A549 (cell line): Measurements from ENCODE around the gene PTPN13.

ENCODE experiments used
- CBX2 ChIP-seq: fragments of 200-600 bp; sonication (generic); IDR thresholded peaks from 2 replicates; pipeline ENCODE4 v1.6.1; 2016; ENCODE audit warnings: low read depth, mild to moderate bottlenecking, borderline replicate concordance
- EP300 ChIP-seq, 2 experiments: fragments of >200 bp; sonication (Bioruptor Twin); formaldehyde crosslinking; IDR thresholded peaks; 2 replicates in 1 of 2; 3 replicates in 1 of 2; pipeline ENCODE4 v1.6.1; 2016 to 2017
- FOXS1 ChIP-seq: fragments of 250-450 bp; sonication (Bioruptor Pico); IDR thresholded peaks from 2 replicates; pipeline ENCODE4 v1.5.0; 2020; ENCODE audit warnings: mild to moderate bottlenecking, moderate library complexity
- HDAC2 ChIP-seq: fragments of 200-600 bp; sonication (generic); IDR thresholded peaks from 2 replicates; pipeline ENCODE4 v1.6.1; 2016
- MAZ ChIP-seq: fragments of 150-350 bp; IDR thresholded peaks from 2 replicates; pipeline ENCODE4 v1.6.1; 2014; ENCODE audit warnings: antibody characterized with exemption, low read depth, low read length, borderline replicate concordance
- POLR2A ChIP-seq: IDR thresholded peaks from 2 replicates; pipeline ENCODE4 v1.6.1; 2012; ENCODE audit warnings: mild to moderate bottlenecking, low read length
- RAD21 ChIP-seq, 2 experiments: fragments of >200 bp in 1 of 2; sonication (Bioruptor Twin) in 1 of 2; formaldehyde crosslinking in 1 of 2; IDR thresholded peaks in 1 of 2; conservative IDR thresholded peaks in 1 of 2; 2 replicates in 1 of 2; 3 replicates in 1 of 2; pipeline ENCODE4 v1.6.1; 2012 to 2018; ENCODE audit warnings: inconsistent platforms in 1 of 2
- RFX5 ChIP-seq: fragments of 450-650 bp; IDR thresholded peaks from 2 replicates; pipeline ENCODE4 v1.7.1; 2014; ENCODE audit warnings: antibody characterized with exemption, mild to moderate bottlenecking, moderate library complexity
- SMC3 ChIP-seq: fragments of >200 bp; sonication (Bioruptor Twin); formaldehyde crosslinking; IDR thresholded peaks from 3 replicates; pipeline ENCODE4 v1.6.1; 2018; ENCODE audit warnings: inconsistent platforms
- TF ChIP-seq, protein P1 (sequence below): fragments of >200 bp; sonication (Bioruptor Twin); formaldehyde crosslinking; IDR thresholded peaks from 3 replicates; pipeline ENCODE4 v1.5.1; 2016
- TF ChIP-seq, protein P2 (sequence below): fragments of 200-600 bp; sonication (generic); IDR thresholded peaks from 2 replicates; pipeline ENCODE4 v1.6.1; 2016; ENCODE audit warnings: antibody characterized with exemption, mild to moderate bottlenecking, moderate library complexity
- TF ChIP-seq, protein P3 (sequence below): IDR thresholded peaks from 2 replicates; pipeline ENCODE4 v1.6.1; 2012; ENCODE audit warnings: low read depth, borderline replicate concordance

DNA sequence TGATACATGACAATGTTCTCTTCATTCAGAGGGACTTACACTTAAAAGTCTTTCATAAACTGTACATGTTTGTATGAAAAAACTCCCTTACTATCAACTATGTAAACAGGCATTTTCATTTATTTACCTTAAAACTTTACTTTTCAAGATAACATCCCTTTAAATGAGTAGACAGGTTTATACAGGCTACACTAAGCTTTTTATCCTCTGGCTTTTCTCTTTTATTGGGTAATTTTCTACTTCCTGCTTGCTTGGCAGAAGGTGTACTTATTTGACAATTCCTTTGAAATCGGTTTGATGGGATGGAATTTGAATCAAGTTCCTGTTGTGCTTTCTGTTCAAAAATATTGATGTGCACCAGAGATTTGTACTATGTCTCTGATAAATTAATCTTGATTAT lies 81.4 kb downstream of the PTPN13 start:
- TF ChIP-seq EP300 (IDR thresholded peaks at IDR 0.05) (no peak), CBX2 (no peak), HDAC2 (no peak), RAD21 (conservative IDR thresholded peaks at IDR 0.05 in 1 of 2, IDR thresholded peaks at IDR 0.05 in 1 of 2) (no peak), POLR2A (no peak), MAZ (no peak), SMC3 (no peak), FOXS1 (no peak), RFX5 (no peak)
- TF ChIP-seq, protein P1, sequence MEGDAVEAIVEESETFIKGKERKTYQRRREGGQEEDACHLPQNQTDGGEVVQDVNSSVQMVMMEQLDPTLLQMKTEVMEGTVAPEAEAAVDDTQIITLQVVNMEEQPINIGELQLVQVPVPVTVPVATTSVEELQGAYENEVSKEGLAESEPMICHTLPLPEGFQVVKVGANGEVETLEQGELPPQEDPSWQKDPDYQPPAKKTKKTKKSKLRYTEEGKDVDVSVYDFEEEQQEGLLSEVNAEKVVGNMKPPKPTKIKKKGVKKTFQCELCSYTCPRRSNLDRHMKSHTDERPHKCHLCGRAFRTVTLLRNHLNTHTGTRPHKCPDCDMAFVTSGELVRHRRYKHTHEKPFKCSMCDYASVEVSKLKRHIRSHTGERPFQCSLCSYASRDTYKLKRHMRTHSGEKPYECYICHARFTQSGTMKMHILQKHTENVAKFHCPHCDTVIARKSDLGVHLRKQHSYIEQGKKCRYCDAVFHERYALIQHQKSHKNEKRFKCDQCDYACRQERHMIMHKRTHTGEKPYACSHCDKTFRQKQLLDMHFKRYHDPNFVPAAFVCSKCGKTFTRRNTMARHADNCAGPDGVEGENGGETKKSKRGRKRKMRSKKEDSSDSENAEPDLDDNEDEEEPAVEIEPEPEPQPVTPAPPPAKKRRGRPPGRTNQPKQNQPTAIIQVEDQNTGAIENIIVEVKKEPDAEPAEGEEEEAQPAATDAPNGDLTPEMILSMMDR: no peak
- TF ChIP-seq, protein P2, sequence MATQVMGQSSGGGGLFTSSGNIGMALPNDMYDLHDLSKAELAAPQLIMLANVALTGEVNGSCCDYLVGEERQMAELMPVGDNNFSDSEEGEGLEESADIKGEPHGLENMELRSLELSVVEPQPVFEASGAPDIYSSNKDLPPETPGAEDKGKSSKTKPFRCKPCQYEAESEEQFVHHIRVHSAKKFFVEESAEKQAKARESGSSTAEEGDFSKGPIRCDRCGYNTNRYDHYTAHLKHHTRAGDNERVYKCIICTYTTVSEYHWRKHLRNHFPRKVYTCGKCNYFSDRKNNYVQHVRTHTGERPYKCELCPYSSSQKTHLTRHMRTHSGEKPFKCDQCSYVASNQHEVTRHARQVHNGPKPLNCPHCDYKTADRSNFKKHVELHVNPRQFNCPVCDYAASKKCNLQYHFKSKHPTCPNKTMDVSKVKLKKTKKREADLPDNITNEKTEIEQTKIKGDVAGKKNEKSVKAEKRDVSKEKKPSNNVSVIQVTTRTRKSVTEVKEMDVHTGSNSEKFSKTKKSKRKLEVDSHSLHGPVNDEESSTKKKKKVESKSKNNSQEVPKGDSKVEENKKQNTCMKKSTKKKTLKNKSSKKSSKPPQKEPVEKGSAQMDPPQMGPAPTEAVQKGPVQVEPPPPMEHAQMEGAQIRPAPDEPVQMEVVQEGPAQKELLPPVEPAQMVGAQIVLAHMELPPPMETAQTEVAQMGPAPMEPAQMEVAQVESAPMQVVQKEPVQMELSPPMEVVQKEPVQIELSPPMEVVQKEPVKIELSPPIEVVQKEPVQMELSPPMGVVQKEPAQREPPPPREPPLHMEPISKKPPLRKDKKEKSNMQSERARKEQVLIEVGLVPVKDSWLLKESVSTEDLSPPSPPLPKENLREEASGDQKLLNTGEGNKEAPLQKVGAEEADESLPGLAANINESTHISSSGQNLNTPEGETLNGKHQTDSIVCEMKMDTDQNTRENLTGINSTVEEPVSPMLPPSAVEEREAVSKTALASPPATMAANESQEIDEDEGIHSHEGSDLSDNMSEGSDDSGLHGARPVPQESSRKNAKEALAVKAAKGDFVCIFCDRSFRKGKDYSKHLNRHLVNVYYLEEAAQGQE: no peak
- TF ChIP-seq, protein P3, sequence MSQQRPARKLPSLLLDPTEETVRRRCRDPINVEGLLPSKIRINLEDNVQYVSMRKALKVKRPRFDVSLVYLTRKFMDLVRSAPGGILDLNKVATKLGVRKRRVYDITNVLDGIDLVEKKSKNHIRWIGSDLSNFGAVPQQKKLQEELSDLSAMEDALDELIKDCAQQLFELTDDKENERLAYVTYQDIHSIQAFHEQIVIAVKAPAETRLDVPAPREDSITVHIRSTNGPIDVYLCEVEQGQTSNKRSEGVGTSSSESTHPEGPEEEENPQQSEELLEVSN: no peak
